LNCaP clone FGC (cell line): ENCODE data around the gene BNC2.

Experiments used
- DNase-seq: peaks from one replicate; pipeline ENCODE4 v3.0.0-alpha.2; 2011; ENCODE audit warnings: low read depth
- H3K4me3 ChIP-seq: 2 replicates; pipeline ENCODE4 v1.5.1; 2011; ENCODE audit warnings: mild to moderate bottlenecking, low read depth, low read length, control low read depth
- TF ChIP-seq, protein P1 (sequence below): IDR thresholded peaks from 2 replicates; pipeline ENCODE4 v1.5.1; 2012; ENCODE audit warnings: mild to moderate bottlenecking; ENCODE audit not compliant: control insufficient read depth, insufficient read depth; ENCODE audit errors: extremely low read depth

The BNC2 gene

DNA sequence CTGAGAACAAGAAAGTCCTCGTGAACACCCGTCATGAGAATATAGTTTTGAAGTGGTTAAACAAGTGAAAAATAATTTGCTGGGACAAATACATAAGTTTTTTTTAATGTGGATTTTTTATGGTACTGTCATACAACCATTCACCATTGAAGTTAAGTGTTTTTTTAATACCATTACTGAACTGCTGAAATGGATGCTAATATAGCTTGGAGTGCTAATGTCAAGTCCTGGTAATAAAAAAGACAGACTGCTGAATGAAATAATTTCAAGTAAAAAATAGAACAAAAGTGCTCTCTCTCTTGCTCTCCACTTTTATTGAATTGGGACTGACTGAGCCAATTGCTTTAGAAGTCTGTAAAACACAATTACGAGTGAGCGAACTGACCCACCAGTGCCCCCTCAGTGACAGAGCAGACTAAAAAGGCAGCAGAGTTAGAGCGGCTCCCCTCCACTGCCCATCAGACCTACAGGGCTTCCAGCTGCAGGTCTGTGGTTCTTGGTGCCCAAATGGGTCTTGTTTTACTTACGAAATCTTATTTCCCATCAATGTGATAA lies 442.5 kb downstream of the BNC2 start:
- no peak for DNase-seq
- TF ChIP-seq, protein P1, sequence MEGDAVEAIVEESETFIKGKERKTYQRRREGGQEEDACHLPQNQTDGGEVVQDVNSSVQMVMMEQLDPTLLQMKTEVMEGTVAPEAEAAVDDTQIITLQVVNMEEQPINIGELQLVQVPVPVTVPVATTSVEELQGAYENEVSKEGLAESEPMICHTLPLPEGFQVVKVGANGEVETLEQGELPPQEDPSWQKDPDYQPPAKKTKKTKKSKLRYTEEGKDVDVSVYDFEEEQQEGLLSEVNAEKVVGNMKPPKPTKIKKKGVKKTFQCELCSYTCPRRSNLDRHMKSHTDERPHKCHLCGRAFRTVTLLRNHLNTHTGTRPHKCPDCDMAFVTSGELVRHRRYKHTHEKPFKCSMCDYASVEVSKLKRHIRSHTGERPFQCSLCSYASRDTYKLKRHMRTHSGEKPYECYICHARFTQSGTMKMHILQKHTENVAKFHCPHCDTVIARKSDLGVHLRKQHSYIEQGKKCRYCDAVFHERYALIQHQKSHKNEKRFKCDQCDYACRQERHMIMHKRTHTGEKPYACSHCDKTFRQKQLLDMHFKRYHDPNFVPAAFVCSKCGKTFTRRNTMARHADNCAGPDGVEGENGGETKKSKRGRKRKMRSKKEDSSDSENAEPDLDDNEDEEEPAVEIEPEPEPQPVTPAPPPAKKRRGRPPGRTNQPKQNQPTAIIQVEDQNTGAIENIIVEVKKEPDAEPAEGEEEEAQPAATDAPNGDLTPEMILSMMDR: no peak
- no peak overlapping the region for H3K4me3 ChIP-seq

DNA sequence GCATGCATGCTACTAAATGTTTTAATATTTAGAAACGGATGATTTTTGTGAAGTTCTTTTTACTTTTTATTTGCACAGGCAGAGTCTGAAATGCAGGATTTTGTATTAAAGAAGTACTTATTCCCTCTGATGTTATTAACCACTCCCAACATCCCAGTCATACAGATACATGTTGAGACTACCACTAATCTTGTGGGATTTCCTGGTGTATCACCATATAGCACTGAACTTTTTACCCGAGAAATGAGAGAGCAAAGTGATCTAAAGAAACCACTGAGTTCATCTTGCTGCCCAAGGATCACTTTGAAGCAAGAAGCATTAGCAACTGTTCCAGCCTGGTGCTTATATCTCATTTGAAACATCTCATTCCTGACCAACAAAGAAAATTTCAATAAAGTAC lies 443.8 kb downstream of the BNC2 start:
- no peak overlapping the region for H3K4me3 ChIP-seq
- DNase-seq: no peak
- TF ChIP-seq, protein P1: no peak

DNA sequence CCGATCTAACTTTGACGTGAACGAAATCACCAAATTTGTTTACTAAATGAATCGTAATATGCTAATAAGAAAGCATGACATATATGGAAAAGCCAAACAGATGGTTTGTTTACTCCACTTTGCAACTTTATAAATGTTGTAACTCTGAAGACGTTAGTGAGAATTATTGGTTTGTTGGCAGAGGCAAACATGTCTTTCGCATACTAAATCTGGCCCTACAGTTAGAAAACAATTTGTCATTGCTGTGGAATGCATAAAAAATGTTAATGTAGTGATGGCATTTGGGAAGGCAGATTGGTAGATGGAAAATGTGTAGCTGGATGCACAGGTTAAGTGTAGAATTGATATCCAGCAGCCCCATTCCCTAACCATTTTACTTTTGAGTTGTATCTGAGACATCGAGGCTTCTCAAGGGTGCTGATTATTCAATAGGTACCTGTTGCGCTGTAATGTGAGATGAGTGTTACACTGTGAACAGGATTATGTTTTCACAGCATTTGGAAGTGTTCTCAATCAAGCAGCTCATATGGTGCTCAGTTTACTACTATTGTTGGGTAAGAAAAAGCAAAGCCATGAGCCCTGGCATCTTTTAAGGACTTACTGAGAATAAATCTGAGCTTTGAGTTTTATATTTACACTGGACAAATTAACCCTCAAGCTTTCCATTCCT lies 444.8 kb downstream of the BNC2 start:
- no peak overlapping the region for H3K4me3 ChIP-seq
- no peak for DNase-seq

DNA sequence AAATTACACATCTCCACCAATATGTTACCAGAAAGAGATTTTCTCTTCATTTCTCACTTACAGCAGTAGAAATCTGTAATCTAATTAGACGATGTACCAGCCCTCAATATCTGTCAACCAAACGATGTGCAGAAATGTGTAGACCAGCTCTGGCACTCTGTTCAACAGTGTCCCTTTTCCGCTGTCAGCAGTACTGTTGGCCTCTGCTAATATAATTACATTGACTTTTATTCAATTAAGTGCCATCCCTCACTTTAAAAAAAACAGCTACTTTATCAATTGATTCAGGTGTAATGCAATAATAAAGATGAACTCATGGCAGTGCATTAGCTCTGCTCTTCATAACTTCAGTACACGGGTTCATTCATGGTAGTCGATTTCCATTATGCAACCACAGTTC lies 448.4 kb downstream of the BNC2 start:
- TF ChIP-seq, protein P1: no peak
- DNase-seq: no peak

More for the DNA sequence above, 444.8 kb downstream of the BNC2 start:
- TF ChIP-seq, protein P1: no peak

DNA sequence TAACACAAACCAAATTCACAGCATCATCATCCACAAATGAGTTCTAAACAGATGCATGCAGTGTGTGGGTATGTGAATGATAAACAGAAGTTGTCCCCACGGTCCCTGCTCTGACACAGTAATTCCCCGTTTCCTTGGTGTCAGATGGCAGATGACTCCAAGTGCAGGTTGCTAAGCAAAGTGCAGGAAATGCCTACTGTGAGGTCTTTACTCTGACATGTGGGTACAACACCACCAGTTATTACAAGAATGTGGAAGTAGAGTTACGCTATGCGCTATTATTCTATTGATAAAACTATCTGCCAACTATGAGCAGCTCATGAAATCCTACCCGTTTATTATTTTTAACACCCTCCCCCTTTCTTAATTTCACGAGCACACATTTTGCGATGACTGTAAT lies 448.9 kb downstream of the BNC2 start:
- TF ChIP-seq, protein P1: no peak
- H3K4me3 ChIP-seq: no peak overlapping the region
- no peak for DNase-seq

More for the DNA sequence above, 448.4 kb downstream of the BNC2 start:
- no peak overlapping the region for H3K4me3 ChIP-seq

DNA sequence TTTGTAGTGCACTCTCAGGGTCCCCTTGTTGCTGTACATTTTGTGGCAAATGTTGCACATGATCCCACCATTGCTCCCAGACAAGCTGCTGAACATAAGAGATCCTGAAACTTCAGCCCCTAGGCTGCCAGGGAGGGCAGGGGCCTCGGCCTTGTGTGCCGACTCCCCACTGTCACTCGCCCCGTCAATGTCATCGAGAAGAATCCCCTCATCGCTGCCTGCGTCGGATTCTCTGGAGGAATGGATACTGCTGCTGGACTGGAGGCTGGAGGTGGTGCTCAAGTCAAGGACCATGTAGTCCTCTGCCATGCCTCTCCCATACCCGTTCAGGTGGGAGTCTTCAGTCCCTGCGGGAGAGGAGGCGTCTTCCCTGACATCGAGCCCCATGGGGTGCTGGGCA lies 451.3 kb downstream of the BNC2 start:
- H3K4me3 ChIP-seq: no peak overlapping the region
- TF ChIP-seq, protein P1: no peak
- no peak for DNase-seq

DNA sequence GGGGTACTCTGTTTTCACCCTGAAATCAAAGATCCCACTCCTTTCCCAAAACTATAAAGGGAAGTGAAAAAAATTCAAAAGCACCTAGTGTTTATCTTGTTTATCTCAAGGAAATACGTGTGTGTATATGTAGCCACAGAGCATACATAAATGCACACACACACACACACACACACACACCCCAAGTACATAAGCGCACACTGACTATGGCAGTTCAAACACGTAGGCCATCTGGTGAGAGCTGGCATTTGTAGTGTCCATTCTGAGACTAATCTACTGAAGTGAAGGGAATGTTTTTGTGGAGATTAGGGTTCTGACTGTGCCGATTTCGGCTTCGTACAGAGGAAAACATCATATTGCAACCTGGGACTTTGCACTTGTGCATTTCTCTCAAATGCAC lies 451.7 kb downstream of the BNC2 start:
- no peak overlapping the region for H3K4me3 ChIP-seq
- TF ChIP-seq, protein P1: no peak
- no peak for DNase-seq
